Activated CD8-positive, alpha-beta T cell treated with anti-CD3 and anti-CD28 coated beads, Interleukin-2, amount 10 ng/mL, durations not matched to agents 7 days and 5 days (primary cell): Measurements from ENCODE around the gene SETD5. TPM values are rescaled to one million over a fixed set of nuclear protein-coding genes. Genes with fewer than 3 reads are reported as not detected.

Experiments used
- ATAC-seq: fragments of 150-1000 bp; cut with Tn5 transposase; one replicate; pipeline ENCODE4 v1.10.0; 2021; ENCODE audit warnings: moderate library complexity
- CTCF ChIA-PET: fragments of 350-600 bp; sonication (Branson Sonifier 250); formaldehyde crosslinking; loops from one replicate; lab custom pipeline; 2021; ENCODE audit warnings: antibody characterized with exemption; lab: Charles Lee
- POLR2A ChIA-PET: fragments of 350-600 bp; sonication (Branson Sonifier 250); formaldehyde crosslinking; loops from one replicate; lab custom pipeline; 2021; ENCODE audit warnings: antibody characterized with exemption; lab: Charles Lee
- DNase-seq: peaks from one replicate; pipeline ENCODE4 v3.0.0-alpha.2; 2020
- H3K27ac Mint-ChIP-seq: one replicate; pipeline ENCODE4 v1.8.0; 2021; ENCODE audit warnings: mild to moderate bottlenecking, mixed read lengths
- H3K27me3 Mint-ChIP-seq: one replicate; pipeline ENCODE4 v1.8.0; 2021; ENCODE audit warnings: low read depth, mixed read lengths
- H3K36me3 Mint-ChIP-seq: one replicate; pipeline ENCODE4 v1.8.0; 2021; ENCODE audit warnings: low read depth, mixed read lengths
- H3K4me1 Mint-ChIP-seq: one replicate; pipeline ENCODE4 v1.8.0; 2021; ENCODE audit warnings: low read depth, mixed read lengths
- H3K4me3 Mint-ChIP-seq: one replicate; pipeline ENCODE4 v1.8.0; 2021; ENCODE audit warnings: mild to moderate bottlenecking, mixed read lengths
- H3K9me3 Mint-ChIP-seq: one replicate; pipeline ENCODE4 v1.8.0; 2022; ENCODE audit warnings: mixed read lengths; ENCODE audit not compliant: insufficient read depth
- total RNA-seq, 2 experiments: library from RNA; stranded (reverse); gene quantifications; one replicate each; pipeline ENCODE4 v1.2.3, GENCODE V29; 2021

Gene SETD5
- total RNA-seq, 2 experiments from 2014 or later = 122 to 126 TPM

DNA sequence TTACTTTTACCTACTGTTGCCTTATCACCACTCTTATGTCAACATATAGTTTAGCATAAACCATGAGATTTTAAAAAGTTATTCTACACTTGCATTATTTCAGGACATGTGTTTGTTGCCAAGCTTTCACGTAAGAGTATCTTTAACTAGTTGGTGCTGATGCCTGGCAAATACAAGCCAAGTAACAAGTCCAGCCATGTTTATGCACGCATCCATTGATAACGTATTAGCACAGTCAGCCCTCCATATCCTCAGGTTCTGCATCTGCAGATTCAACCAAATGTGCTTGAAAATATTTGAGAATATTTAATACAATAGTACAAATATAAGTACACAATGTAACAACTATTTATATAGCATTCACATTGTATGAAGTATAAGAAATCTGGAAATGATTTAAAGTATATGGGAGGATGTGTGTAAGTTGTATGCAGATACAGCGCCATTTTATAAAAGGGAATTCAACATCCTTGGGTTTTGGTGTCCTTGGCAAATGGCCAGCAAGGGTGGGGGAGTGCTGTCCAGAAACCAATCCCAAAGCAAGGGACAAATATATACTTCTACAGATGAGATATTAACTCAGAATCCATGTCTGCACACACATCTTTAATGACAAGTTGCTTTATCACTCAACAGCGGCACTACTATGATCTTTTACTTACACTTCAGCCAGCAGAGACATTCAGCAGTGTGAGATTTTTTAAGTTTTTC lies 8.7 kb upstream of the SETD5 start:
- ChIA-PET POLR2A (interaction anchor here (1.4 kb wide), 2 partner anchors 8 to 26 kb away, joined by 3 to 5 read pairs; partner anchors contain the start of gene THUMPD3), CTCF (interaction anchor here (1.5 kb wide), 1 partner anchor 9 kb away, joined by 3 read pairs; no protein-coding TSS in a partner anchor)
- no peaks in the 10 kb centered on the region for H3K27me3 Mint-ChIP-seq
- ATAC-seq (no peak), DNase-seq (no peak)
- H3K36me3 Mint-ChIP-seq = peaks cover 89% of the 10 kb centered on the region
- peak overlapping the region; percentile 14 for H3K27ac Mint-ChIP-seq
- H3K9me3 Mint-ChIP-seq = no peaks in the 10 kb centered on the region
- H3K4me1 Mint-ChIP-seq = peaks cover 47% of the 10 kb centered on the region
- no peak overlapping the region for H3K4me3 Mint-ChIP-seq

DNA sequence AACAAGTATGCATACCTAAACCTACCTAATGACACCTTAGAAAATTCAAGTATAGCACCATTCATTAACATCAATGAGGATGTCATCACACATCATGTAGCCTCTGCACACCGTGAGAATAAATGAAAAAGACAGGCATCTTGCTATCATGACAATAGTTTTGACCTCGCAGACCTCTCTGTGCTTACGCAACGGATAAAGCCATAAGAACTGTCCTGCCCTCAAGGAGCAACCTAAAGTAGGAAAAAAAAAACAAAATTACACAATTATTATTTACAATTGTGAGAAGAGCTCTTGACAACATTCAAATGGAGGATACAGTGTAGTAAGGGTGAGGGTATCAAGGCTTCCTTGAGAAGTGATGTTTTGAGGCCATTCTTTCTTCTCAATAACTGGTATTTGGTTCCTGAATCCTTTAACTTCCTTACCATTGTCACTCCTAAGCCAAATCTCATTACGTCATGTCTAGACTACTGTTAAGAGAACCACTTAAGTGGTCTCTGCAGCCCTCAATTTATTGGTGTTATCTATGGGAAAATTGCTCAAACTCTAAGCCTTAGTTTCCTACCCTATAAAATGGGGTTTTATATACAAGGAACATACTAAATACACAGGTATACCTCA lies 7.0 kb upstream of the SETD5 start:
- ATAC-seq (no peak), DNase-seq (no peak)
- Mint-ChIP-seq H3K4me1 (peaks cover 64% of the 10 kb centered on the region), H3K27me3 (no peaks in the 10 kb centered on the region), H3K9me3 (no peaks in the 10 kb centered on the region), H3K27ac (no peak overlapping the region), H3K4me3 (no peak overlapping the region), H3K36me3 (peaks cover 88% of the 10 kb centered on the region)
- ChIA-PET CTCF (no interaction called here), POLR2A (no interaction called here)

DNA sequence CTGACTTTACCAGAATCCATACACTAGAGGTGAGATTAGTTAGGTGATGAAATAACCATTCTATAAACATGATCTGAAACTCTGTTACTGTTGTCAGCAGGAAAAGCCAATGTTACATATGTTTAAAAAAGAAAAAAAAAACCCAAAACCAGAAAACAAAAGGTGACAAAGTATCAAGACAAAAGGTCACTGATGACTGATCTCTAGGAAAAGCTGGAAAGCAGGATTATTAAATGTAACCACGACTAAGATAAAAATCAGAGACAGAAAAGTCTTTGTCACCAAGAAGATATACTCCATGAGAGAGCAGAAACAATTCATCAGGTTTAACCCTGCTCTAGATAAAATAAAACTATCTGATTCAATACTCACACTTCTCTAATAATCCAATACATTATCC lies 5.4 kb upstream of the SETD5 start:
- Mint-ChIP-seq H3K27ac (no peak overlapping the region), H3K4me3 (no peak overlapping the region), H3K36me3 (peaks cover 81% of the 10 kb centered on the region), H3K27me3 (no peaks in the 10 kb centered on the region), H3K9me3 (no peaks in the 10 kb centered on the region), H3K4me1 (peaks cover 63% of the 10 kb centered on the region)
- no peak for ATAC-seq
- no peak for DNase-seq
- CTCF ChIA-PET = interaction anchor here (1.2 kb wide), 1 partner anchor 12 kb away, joined by 3 read pairs; no protein-coding TSS in a partner anchor
- POLR2A ChIA-PET = interaction anchor here (0.6 to 6.8 kb wide), 3 partner anchors 11 to 33 kb away, joined by 3 to 89 read pairs (median 5); partner anchors contain the start of gene THUMPD3

DNA sequence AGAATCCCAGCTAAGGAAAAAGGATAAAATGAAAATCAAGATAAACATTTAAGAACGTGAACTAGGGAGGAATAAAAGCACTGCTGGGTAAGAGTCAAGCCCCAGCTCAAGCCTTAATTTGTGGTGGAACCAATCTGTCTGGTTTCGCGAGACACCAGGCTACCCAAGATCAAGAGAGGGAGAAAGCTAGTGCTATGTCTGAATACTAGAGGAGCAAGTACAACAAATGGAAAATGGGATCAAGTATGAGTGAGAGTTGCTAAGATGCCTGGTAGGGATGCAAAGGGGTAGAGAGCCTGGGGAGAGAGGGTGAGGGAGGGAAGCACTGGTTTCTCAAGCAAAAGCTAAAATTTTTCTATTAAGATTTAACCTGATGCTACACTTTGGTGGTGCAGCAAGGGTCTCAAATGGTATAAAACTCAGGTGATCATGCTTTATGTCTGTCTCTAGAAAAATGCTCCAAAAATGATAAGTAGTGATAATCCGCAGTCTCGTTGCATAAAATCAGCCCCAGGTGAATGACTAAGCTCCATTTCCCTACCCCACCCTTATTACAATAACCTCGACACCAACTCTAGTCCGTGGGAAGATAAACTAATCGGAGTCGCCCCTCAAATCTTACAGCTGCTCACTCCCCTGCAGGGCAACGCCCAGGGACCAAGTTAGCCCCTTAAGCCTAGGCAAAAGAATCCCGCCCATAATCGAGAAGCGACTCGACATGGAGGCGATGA lies 1.7 kb upstream of the SETD5 start:
- peaks cover 62% of the 10 kb centered on the region for H3K36me3 Mint-ChIP-seq

DNA sequence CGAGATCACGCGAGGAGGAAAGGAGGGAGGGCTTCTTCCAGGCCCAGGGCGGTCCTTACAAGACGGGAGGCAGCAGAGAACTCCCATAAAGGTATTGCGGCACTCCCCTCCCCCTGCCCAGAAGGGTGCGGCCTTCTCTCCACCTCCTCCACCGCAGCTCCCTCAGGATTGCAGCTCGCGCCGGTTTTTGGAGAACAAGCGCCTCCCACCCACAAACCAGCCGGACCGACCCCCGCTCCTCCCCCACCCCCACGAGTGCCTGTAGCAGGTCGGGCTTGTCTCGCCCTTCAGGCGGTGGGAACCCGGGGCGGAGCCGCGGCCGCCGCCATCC lies 1.1 kb upstream of the SETD5 start:
- H3K36me3 Mint-ChIP-seq = peaks cover 59% of the 10 kb centered on the region
- CTCF ChIA-PET = interaction anchor here (0.9 to 5.1 kb wide), 10 partner anchors 9 to 77 kb away, joined by 3 to 24 read pairs (median 4); partner anchors contain the start of gene THUMPD3
- DNase-seq (peak; percentile 93), ATAC-seq (peak; percentile 50)
- H3K27ac Mint-ChIP-seq = peak overlapping the region; percentile 96
- no peaks in the 10 kb centered on the region for H3K9me3 Mint-ChIP-seq
- no peaks in the 10 kb centered on the region for H3K27me3 Mint-ChIP-seq
- POLR2A ChIA-PET = interaction anchor here (0.6 to 6.8 kb wide), 24 partner anchors 8 to 408 kb away, joined by 3 to 89 read pairs (median 6); partner anchors contain the start of genes ARPC4, BRPF1, OGG1 and TADA3
- peak overlapping the region; percentile 94 for H3K4me3 Mint-ChIP-seq
- peaks cover 70% of the 10 kb centered on the region for H3K4me1 Mint-ChIP-seq

More for the DNA sequence above, 1.7 kb upstream of the SETD5 start:
- DNase-seq = no peak
- ChIA-PET CTCF (interaction anchor here (0.6 to 5.1 kb wide), 16 partner anchors 9 to 203 kb away, joined by 3 to 24 read pairs (median 4); partner anchors contain the start of gene THUMPD3), POLR2A (interaction anchor here (0.6 to 6.8 kb wide), 17 partner anchors 9 to 397 kb away, joined by 3 to 89 read pairs (median 11); partner anchors contain the start of genes ARPC4, BRPF1, TADA3 and THUMPD3)
- no peak for ATAC-seq
- Mint-ChIP-seq H3K4me3 (peak overlapping the region; percentile 94), H3K9me3 (no peaks in the 10 kb centered on the region), H3K27ac (peak overlapping the region; percentile 96), H3K27me3 (no peaks in the 10 kb centered on the region), H3K4me1 (peaks cover 68% of the 10 kb centered on the region)

DNA sequence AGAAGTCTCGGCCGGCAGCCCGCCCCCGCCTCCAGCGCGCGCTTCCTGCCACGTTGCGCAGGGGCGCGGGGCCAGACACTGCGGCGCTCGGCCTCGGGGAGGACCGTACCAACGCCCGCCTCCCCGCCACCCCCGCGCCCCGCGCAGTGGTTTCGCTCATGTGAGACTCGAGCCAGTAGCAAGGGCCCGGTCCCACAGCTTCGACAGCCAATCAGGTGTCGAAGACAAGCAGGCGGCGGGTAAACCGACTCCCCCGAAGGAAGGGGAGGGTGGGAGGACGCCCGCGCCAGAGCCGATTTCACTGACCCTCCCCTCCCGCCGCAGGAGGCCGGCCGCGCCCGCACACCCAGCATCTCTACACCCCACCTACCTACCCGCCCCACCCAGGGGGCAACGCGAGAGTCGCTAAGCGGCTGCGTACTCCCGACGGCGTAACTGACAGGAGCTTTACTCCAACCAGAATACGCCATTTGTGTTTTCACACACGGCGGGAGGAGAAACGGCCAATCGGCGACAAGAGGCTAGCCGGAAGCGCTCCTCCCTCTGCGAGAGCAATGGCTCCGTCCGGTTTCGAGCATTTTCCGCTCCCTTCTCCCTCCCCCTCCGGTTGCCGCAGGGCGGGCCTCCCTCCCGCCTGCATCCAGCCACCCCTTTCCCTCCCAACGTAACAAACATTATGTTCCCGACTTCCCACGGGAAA lies 633 bp upstream of the SETD5 start:
- H3K27ac Mint-ChIP-seq = peak overlapping the region; percentile 96
- ChIA-PET CTCF (interaction anchor here (1.2 to 5.1 kb wide), 6 partner anchors 8 to 76 kb away, joined by 3 to 24 read pairs (median 4); partner anchors contain the start of gene THUMPD3), POLR2A (interaction anchor here (0.6 to 6.8 kb wide), 26 partner anchors 8 to 407 kb away, joined by 3 to 89 read pairs (median 6); partner anchors contain the start of genes ARPC4, BRPF1, OGG1 and TADA3)
- ATAC-seq (peak; percentile 77), DNase-seq (peak; percentile 98)
- H3K36me3 Mint-ChIP-seq = peaks cover 54% of the 10 kb centered on the region
- H3K4me1 Mint-ChIP-seq = peaks cover 68% of the 10 kb centered on the region
- H3K27me3 Mint-ChIP-seq = no peaks in the 10 kb centered on the region
- peak overlapping the region; percentile 94 for H3K4me3 Mint-ChIP-seq
- H3K9me3 Mint-ChIP-seq = no peaks in the 10 kb centered on the region

DNA sequence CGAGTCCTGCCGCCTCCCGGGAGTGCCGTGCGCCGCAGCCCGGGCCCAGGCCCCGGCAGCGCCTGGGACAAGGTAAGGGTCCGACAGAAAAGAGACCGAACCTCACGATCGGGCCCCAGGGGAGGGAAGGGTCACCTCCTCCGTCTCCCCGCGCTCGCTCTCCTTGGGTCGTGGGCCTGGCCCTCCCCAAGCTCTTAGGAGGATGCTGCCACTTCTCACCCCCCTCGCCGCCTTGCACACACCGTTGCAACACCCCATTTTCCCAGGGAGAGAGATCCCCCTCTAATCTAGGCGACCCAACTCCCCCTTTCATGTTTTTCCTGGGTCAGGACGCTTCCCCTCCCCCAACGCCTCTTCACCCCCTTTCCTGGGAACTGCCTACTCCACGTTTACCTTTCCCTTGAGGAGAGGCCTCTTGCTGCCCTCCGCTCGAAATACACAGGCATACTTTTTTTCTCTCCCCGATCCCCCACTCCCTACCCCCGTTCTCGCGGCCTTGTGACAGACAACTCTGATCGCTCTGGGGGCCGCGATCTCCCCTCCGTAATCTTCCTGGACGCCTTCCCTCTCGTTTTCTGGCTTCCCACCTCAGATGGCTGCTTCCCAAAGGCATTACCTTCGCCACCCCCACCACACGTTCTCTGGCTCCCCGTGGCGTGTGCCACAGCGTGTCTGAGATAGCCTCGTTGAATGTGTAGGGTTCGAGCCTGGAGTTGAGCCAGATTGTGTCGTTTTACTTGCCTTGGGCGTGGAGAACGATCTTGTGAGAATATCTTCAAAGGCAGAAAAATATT lies 688 bp downstream of the SETD5 start:
- ATAC-seq = no peak
- POLR2A ChIA-PET = interaction anchor here (0.6 to 6.8 kb wide), 15 partner anchors 14 to 395 kb away, joined by 3 to 89 read pairs (median 5); partner anchors contain the start of genes ARPC4 and THUMPD3
- DNase-seq = peak; percentile 53
- peaks cover 45% of the 10 kb centered on the region for H3K36me3 Mint-ChIP-seq
- no peaks in the 10 kb centered on the region for H3K27me3 Mint-ChIP-seq
- no peaks in the 10 kb centered on the region for H3K9me3 Mint-ChIP-seq
- H3K4me1 Mint-ChIP-seq = peaks cover 68% of the 10 kb centered on the region
- peak overlapping the region; percentile 98 for H3K4me3 Mint-ChIP-seq
- peak overlapping the region; percentile 99 for H3K27ac Mint-ChIP-seq
- CTCF ChIA-PET = interaction anchor here (1.2 kb wide), 1 partner anchor 45 kb away, joined by 4 read pairs; no protein-coding TSS in a partner anchor

DNA sequence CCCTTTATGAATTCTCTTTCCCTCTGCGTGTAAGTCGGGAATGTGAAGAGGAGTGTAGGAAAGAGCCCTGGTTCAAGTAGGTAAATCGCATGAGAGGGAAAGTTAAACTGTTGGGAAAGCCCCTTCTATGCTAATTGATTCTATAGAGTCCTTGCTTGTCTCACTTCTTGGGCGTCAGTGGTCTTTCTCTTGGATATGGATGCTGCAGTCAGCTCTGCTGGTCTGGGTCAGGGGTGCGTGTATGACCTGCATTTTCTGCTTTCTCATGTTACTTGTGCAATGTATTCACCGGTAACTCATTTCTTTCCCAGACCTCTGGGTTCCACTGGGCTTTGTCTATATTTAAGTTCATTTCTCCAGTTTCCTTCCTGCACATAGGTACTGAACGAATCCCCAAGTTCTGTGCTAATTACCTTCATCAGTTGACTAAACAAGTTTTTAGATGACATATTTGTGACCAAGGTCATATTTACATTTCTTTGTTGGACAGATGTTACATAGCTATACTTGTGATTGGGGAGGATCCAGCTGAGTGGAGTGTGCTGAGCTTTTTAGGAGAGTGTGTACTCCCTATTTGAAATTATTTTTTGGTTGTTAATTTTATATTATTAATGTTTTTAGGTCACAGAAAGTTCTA lies 1.4 kb downstream of the SETD5 start:
- H3K4me1 Mint-ChIP-seq = peaks cover 67% of the 10 kb centered on the region
- H3K27ac Mint-ChIP-seq = peak overlapping the region; percentile 99
- no peaks in the 10 kb centered on the region for H3K9me3 Mint-ChIP-seq
- POLR2A ChIA-PET = interaction anchor here (0.6 to 1.5 kb wide), 6 partner anchors 20 to 70 kb away, joined by 3 to 14 read pairs (median 3); partner anchors contain the start of gene THUMPD3
- ATAC-seq (no peak), DNase-seq (peak; percentile 34)
- peak overlapping the region; percentile 98 for H3K4me3 Mint-ChIP-seq
- CTCF ChIA-PET = interaction anchor here (0.8 to 1.9 kb wide), 7 partner anchors 19 to 54 kb away, joined by 3 to 11 read pairs (median 3); partner anchors contain the start of gene THUMPD3
- H3K36me3 Mint-ChIP-seq = peaks cover 39% of the 10 kb centered on the region
- H3K27me3 Mint-ChIP-seq = no peaks in the 10 kb centered on the region

DNA sequence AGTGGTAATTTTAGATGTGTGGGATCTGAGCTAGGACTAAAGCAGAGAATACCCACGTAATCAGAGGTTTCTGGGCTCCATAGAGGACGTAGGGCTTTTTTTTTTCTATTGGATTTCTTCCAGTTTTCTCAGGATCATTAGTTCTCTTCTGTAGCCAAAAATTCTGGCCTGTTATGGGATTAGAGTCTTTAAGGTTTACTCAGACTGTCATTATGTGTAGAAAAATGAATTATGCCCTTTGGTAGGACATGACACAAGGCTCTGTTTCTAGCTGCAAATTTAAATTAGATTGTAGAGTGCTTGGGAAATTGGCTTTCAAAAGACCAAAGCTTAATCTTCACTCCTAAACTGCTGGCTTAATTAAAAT lies 1.9 kb downstream of the SETD5 start:
- ATAC-seq (no peak), DNase-seq (no peak)
- ChIA-PET POLR2A (interaction anchor here (0.6 to 1.5 kb wide), 8 partner anchors 17 to 250 kb away, joined by 3 to 14 read pairs (median 3); partner anchors contain the start of genes MTMR14 and THUMPD3), CTCF (interaction anchor here (0.8 to 1.9 kb wide), 7 partner anchors 19 to 53 kb away, joined by 3 to 11 read pairs (median 3); partner anchors contain the start of gene THUMPD3)
- H3K36me3 Mint-ChIP-seq = peaks cover 34% of the 10 kb centered on the region
- peaks cover 64% of the 10 kb centered on the region for H3K4me1 Mint-ChIP-seq
- H3K4me3 Mint-ChIP-seq = peak overlapping the region; percentile 98
- H3K9me3 Mint-ChIP-seq = no peaks in the 10 kb centered on the region
- H3K27me3 Mint-ChIP-seq = no peaks in the 10 kb centered on the region
- H3K27ac Mint-ChIP-seq = peak overlapping the region; percentile 56
